ENCODE measurements around the gene ZPBP. TPM values are rescaled to one million over a fixed set of nuclear protein-coding genes. Genes with fewer than 3 reads are reported as not detected.

The ZPBP gene
- total and polyA plus RNA-seq, 2 donors (not counting 1 experiment from before 2014, with no cell fraction given) = not detected

DNA sequence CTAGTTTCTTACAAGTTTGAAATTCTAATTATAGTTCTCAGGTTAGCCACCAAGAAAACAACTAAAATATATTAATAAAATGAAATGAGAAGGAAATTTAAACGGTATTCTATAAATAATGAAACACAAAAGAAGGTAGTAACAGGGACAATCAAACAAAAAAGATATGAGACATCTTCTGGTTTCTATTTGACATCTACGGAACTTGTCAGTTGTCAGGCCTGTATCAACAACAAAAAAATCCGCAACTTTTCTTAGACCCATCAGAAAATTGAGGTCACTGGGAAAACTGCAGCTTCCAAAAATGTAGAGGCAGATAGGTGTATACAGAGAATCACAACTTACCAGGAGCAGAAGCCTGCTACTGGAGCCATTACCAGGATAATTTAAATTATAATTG lies 70.6 kb downstream of the ZPBP start:
- ATAC-seq (ENCODE audit: low read depth) (no peak), DNase-seq (no peak)
- Mint-ChIP-seq H3K27ac (no peak overlapping the region), H3K9me3 (ENCODE audit: insufficient read depth) (no peaks in the 10 kb centered on the region), H3K4me3 (no peak overlapping the region), H3K27me3 (peaks cover 18% of the 10 kb centered on the region), H3K4me1 (no peaks in the 10 kb centered on the region)
- intact Hi-C loops (cut with micrococcal nuclease) = no loop called here
- no peak overlapping the region for H3K27ac ChIP-seq (ENCODE audit: low read length in 2 of 2)
- POLR2A ChIA-PET = no interaction called here
- peaks cover 0 to 2% (median 0%) of the 10 kb centered on the region in 4 experiments for H3K27me3 ChIP-seq (replicated peaks in 1 of 4; ENCODE audit: control extremely low read depth in 1 of 4, control insufficient read depth in 3 of 4, insufficient read depth in 4 of 4, low read length in 3 of 4)
- CTCF ChIA-PET = no interaction called here
- TF ChIP-seq EZH2 (IDR thresholded peaks at IDR 0.05; ENCODE audit: borderline replicate concordance, insufficient read depth, low read depth, low read length, poor library complexity, severe bottlenecking) = no peak
- TF ChIP-seq, protein P1, sequence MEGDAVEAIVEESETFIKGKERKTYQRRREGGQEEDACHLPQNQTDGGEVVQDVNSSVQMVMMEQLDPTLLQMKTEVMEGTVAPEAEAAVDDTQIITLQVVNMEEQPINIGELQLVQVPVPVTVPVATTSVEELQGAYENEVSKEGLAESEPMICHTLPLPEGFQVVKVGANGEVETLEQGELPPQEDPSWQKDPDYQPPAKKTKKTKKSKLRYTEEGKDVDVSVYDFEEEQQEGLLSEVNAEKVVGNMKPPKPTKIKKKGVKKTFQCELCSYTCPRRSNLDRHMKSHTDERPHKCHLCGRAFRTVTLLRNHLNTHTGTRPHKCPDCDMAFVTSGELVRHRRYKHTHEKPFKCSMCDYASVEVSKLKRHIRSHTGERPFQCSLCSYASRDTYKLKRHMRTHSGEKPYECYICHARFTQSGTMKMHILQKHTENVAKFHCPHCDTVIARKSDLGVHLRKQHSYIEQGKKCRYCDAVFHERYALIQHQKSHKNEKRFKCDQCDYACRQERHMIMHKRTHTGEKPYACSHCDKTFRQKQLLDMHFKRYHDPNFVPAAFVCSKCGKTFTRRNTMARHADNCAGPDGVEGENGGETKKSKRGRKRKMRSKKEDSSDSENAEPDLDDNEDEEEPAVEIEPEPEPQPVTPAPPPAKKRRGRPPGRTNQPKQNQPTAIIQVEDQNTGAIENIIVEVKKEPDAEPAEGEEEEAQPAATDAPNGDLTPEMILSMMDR (IDR thresholded peaks at IDR 0.05) = no peak
- H3K9me3 ChIP-seq (ENCODE audit: control extremely low read depth in 1 of 3, control insufficient read depth in 2 of 3, insufficient read depth in 1 of 3, low read length in 2 of 3) = no peaks in the 10 kb centered on the region
- H3K4me2 ChIP-seq (replicated peaks; ENCODE audit: low read depth, low read length, poor library complexity, severe bottlenecking) = no peak overlapping the region
- no peak overlapping the region for H3K9ac ChIP-seq (ENCODE audit: low read length)
- WGBS (ENCODE audit: insufficient coverage) = no CpG with 5 or more reads among the region's 3 CpGs
- H3K36me3 ChIP-seq (replicated peaks in 1 of 2; ENCODE audit: control extremely low read depth in 1 of 2, control insufficient read depth in 1 of 2, extremely low read depth in 1 of 2, insufficient read depth in 2 of 2, low read length in 1 of 2) = no peaks in the 10 kb centered on the region
- H4K20me1 ChIP-seq (ENCODE audit: control insufficient read depth, insufficient read depth, low read length, poor library complexity, severe bottlenecking) = no peaks in the 10 kb centered on the region
- no peak overlapping the region for H2AFZ ChIP-seq (ENCODE audit: insufficient read depth, low read depth, low read length, poor library complexity, severe bottlenecking)
- H3K4me1 ChIP-seq (ENCODE audit: control insufficient read depth in 2 of 2, insufficient read depth in 2 of 2, low read length in 2 of 2) = no peaks in the 10 kb centered on the region
- no peak overlapping the region for H3K4me3 ChIP-seq (ENCODE audit: control extremely low read depth in 1 of 5, extremely low read depth in 1 of 5, insufficient read depth in 1 of 5, low read depth in 2 of 5, low read length in 4 of 5)
- H3K79me2 ChIP-seq (ENCODE audit: control insufficient read depth, insufficient read depth, low read length) = no peaks in the 10 kb centered on the region

DNA sequence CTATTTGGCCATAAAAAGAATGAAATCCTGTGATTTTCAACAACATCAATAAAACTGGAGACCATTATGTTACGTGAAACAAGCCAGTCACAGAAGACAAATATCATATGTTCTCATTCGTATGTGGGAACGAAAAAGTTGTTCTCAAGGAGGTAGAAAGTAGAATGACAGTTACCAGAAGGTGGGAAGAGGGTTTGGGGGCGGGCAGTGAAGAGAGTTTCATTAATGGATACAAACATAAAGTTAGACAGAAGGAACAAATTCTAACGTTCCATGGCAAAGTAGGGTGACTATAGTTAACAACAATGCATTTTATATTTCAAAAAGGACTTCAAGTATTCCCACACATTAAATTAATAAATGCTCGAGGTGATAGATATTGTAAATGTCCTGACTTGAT lies 97.4 kb downstream of the ZPBP start:
- H3K9me3 ChIP-seq (ENCODE audit: control extremely low read depth in 1 of 3, control insufficient read depth in 2 of 3, insufficient read depth in 1 of 3, low read length in 2 of 3) = no peaks in the 10 kb centered on the region
- no peak overlapping the region for H3K27ac ChIP-seq (ENCODE audit: low read length in 2 of 2)
- no peak for TF ChIP-seq EZH2 (IDR thresholded peaks at IDR 0.05; ENCODE audit: borderline replicate concordance, insufficient read depth, low read depth, low read length, poor library complexity, severe bottlenecking)
- TF ChIP-seq, protein P1 (IDR thresholded peaks at IDR 0.05) = no peak
- H3K4me1 Mint-ChIP-seq = no peaks in the 10 kb centered on the region
- no peak overlapping the region for H3K4me3 Mint-ChIP-seq
- no peaks in the 10 kb centered on the region for H3K36me3 ChIP-seq (replicated peaks in 1 of 2; ENCODE audit: control extremely low read depth in 1 of 2, control insufficient read depth in 1 of 2, extremely low read depth in 1 of 2, insufficient read depth in 2 of 2, low read length in 1 of 2)
- WGBS (ENCODE audit: insufficient coverage) = no CpG with 5 or more reads among the region's 6 CpGs
- no peaks in the 10 kb centered on the region for H3K4me1 ChIP-seq (ENCODE audit: control insufficient read depth in 2 of 2, insufficient read depth in 2 of 2, low read length in 2 of 2)
- POLR2A ChIA-PET = no interaction called here
- H3K9ac ChIP-seq (ENCODE audit: low read length) = no peak overlapping the region
- ATAC-seq (ENCODE audit: low read depth) = no peak
- no peak overlapping the region for H3K27ac Mint-ChIP-seq
- no peaks in the 10 kb centered on the region for H3K9me3 Mint-ChIP-seq (ENCODE audit: insufficient read depth)
- CTCF ChIA-PET = no interaction called here
- intact Hi-C loops (cut with micrococcal nuclease) = no loop called here
- no peaks in the 10 kb centered on the region for H4K20me1 ChIP-seq (ENCODE audit: control insufficient read depth, insufficient read depth, low read length, poor library complexity, severe bottlenecking)
- DNase-seq = no peak
- no peak overlapping the region for H3K4me3 ChIP-seq (ENCODE audit: control extremely low read depth in 1 of 5, extremely low read depth in 1 of 5, insufficient read depth in 1 of 5, low read depth in 2 of 5, low read length in 4 of 5)
- no peaks in the 10 kb centered on the region for H3K27me3 ChIP-seq (replicated peaks in 1 of 4; ENCODE audit: control extremely low read depth in 1 of 4, control insufficient read depth in 3 of 4, insufficient read depth in 4 of 4, low read length in 3 of 4)
- H3K79me2 ChIP-seq (ENCODE audit: control insufficient read depth, insufficient read depth, low read length) = no peaks in the 10 kb centered on the region
- H3K27me3 Mint-ChIP-seq = peaks cover 8% of the 10 kb centered on the region
- no peak overlapping the region for H2AFZ ChIP-seq (ENCODE audit: insufficient read depth, low read depth, low read length, poor library complexity, severe bottlenecking)
- no peak overlapping the region for H3K4me2 ChIP-seq (replicated peaks; ENCODE audit: low read depth, low read length, poor library complexity, severe bottlenecking)

Measured in B cell (primary cell).